Skeletal muscle tissue (tissue), 4 donors: ENCODE results near the gene TNNT3. TPM values are rescaled to one million over a fixed set of nuclear protein-coding genes. Genes with fewer than 3 reads are reported as not detected.
"Not testable (repeated sequence)": the region's sequence is repeated elsewhere in the genome, so short reads cannot be mapped to it uniquely, and the experiment has no call there.

ENCODE experiments used
- H3K27ac ChIP-seq: one replicate; pipeline ENCODE4 v1.7.0; 2013; ENCODE audit warnings: mild to moderate bottlenecking, low read depth, low read length, inconsistent platforms
- H3K27me3 ChIP-seq, 3 donors: one replicate each; pipeline ENCODE4 v1.7.0; 2013; ENCODE audit warnings: low read length in 3 of 3; ENCODE audit not compliant: control insufficient read depth in 3 of 3, insufficient read depth in 3 of 3
- H3K36me3 ChIP-seq, 3 donors: one replicate each; pipeline ENCODE4 v1.7.0; 2013; ENCODE audit warnings: low read length in 3 of 3; ENCODE audit not compliant: control insufficient read depth in 3 of 3, insufficient read depth in 3 of 3
- H3K4me1 ChIP-seq, 3 donors: one replicate each; pipeline ENCODE4 v1.7.0; 2013; ENCODE audit warnings: low read length in 3 of 3, mild to moderate bottlenecking in 3 of 3; ENCODE audit not compliant: control insufficient read depth in 3 of 3, insufficient read depth in 3 of 3
- H3K4me3 ChIP-seq, 3 donors: one replicate each; pipeline ENCODE4 v1.7.0; 2013; ENCODE audit warnings: low read length in 3 of 3
- H3K9ac ChIP-seq, 3 donors: one replicate each; pipeline ENCODE4 v1.7.0; 2013; ENCODE audit warnings: low read length in 3 of 3, mild to moderate bottlenecking in 3 of 3, moderate library complexity in 2 of 3, low read depth in 1 of 3
- H3K9me3 ChIP-seq, 3 donors: one replicate each; pipeline ENCODE4 v1.7.0; 2013; ENCODE audit warnings: low read length in 3 of 3; ENCODE audit not compliant: control insufficient read depth in 3 of 3
- total RNA-seq: library from RNA; depleted of rRNA; stranded (reverse); fragments of >200 nt; gene quantifications from one replicate; pipeline ENCODE4 v1.2.3, GENCODE V29; 2014
- donor health status: Osteomylitis.

The TNNT3 gene
- 4,042 TPM for total RNA-seq

DNA sequence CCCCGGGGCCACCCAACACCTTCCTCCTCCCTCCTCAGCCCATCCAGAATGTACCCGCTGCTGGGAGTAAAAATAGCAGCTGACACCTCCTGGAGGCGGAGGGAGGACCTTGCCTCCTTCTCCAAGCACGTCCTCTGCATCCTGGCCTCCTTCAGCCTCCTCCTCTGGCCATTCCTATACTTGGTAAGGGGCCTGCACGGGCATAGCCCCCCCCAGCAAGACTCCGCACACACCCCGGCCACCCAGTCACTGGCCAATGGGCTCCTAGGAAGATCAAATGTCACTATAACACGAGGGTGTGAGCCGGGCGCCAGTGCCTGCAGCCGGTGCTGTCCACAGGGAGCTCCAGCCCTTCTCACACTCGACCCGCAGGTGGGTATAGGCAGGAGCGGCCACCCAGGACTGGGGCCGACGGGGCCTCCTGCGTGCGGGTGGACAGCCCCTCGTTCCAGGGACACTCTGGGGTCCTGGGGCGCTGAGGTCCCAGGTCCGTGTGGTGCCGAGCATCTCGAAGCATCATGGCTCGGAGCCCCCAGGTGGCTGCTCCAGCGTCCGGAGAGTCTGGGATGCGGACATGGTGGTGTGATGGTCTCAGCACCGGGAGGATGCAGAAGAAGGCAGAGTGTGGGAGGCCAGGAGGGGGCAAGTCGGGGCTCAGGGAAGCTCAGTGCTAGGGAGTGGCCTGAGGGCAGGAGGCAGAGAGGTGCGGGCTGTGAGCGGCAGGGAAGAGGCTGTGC lies at the start of gene TNNT3:
Gene TNNT3, plus strand, starts transcription at position 313 of the 737 bp plus-strand sequence. CDS start 3,172 bp downstream, outside the sequence.
- peak within 1 kb of the TSS; percentile 78 to 89 (median 79) for H3K4me3 ChIP-seq
- H3K27ac ChIP-seq, result peak within 1 kb of the TSS; percentile 95
- H3K36me3 ChIP-seq, result peaks cover 2 to 19% (median 9%) of the 10 kb centered on the region in 3 donors
- H3K9me3 ChIP-seq, result no peaks in the 10 kb centered on the region
- peaks cover 72 to 84% (median 81%) of the 10 kb centered on the region in 3 donors for H3K4me1 ChIP-seq
- peak within 1 kb of the TSS; percentile 95 to 97 (median 96) for H3K9ac ChIP-seq
- H3K27me3 ChIP-seq, result no peaks in the 10 kb centered on the region

DNA sequence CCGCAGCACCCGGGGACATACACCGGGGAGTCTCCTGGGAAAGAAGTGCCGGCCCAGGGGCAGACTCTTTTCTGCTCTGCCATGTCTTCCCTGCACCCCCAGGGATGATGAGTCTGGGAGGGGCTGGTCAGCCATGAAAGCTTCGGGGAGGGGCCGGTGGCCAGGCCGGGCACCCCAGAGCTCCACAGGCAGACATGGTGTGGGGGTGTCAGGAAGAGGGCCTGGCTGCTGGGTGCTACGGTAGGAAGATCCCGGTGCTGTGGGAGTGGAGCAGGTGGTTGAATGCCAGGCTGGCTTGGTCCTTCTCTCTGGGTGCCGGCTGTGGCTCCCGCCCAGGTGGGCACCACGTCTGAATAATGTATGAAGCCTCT lies 49.2 kb upstream of the TNNT3 start:
- Histone ChIP-seq H3K9me3 (no peaks in the 10 kb centered on the region), H3K27ac (peak overlapping the region; percentile 40), H3K4me1 (peaks cover 15 to 56% (median 25%) of the 10 kb centered on the region in 3 donors), H3K4me3 (peak overlapping the region; percentile 61 to 78 (median 66)), H3K9ac (peak overlapping the region; percentile 38 to 76 (median 51)), H3K36me3 (peaks cover 0 to 3% (median 0%) of the 10 kb centered on the region in 3 donors), H3K27me3 (peaks cover 38 to 83% (median 41%) of the 10 kb centered on the region in 3 donors)

DNA sequence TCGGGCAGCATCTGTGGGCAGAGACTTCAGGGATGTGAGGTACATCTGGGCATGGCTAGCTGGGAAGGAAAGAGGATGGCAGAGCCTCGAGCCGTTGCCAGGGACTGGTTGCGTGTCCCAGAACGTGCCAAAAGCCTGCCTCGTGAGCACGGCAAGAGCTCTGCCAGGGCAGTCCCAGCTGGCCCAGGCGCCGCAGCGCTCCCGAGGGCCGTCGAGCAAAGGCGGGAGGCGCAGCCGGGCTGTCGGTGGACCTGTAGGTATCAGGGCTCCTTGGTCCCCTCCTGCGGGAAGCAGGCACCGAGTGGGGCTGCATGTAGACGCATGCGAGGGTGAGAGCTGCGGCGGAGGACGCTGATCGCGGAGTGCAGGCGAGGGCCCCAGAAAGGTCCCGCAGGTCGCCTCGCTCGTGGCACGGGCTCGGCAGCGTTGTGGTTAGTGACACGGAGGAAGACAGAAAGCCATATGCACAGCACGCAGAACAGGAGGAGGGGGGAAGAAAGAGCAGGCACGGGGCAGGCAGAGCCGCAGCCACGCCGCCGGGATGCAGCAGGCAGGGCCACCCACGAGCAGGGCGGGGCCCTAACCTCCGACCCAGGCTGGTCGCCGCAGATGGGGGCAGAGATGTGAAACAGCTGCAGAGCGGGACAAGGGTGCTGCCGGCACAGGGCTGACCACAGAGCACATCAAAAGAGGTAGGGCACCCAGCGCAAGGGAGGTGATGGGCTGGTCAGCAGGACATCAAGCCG lies 48.6 kb upstream of the TNNT3 start:
- H3K9ac ChIP-seq, result peak overlapping the region; percentile 38 to 76 (median 51)
- H3K27ac ChIP-seq, result peak overlapping the region; percentile 40
- no peaks in the 10 kb centered on the region for H3K9me3 ChIP-seq
- H3K4me3 ChIP-seq, result peak overlapping the region; percentile 61 to 78 (median 66)
- peaks cover 40 to 80% (median 41%) of the 10 kb centered on the region in 3 donors for H3K27me3 ChIP-seq
- H3K4me1 ChIP-seq, result peaks cover 12 to 56% (median 24%) of the 10 kb centered on the region in 3 donors
- peaks cover 0 to 3% (median 0%) of the 10 kb centered on the region in 3 donors for H3K36me3 ChIP-seq

DNA sequence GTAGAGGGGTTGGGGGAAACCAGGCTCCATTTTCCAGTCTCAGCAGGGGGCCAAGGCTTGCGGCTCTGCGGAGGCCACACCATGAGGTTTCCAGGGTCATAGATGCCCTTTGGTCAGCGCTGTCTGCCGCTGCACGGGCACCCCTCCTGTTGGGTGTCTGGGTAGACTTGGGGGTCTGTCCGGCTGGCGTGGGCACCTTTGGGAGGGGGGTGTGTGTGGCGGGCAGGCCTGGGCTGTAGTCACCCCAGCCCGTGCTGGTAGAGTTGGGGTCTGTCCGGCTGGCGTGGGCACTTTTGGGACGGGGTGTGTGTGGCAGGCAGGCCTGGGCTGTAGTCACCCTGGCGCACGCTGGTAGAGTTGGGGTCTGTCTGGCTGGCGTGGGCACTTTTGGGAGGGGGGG lies 48.0 kb upstream of the TNNT3 start:
- Histone ChIP-seq H3K27ac (peak overlapping the region; percentile 40), H3K4me1 (peaks cover 18 to 60% (median 29%) of the 10 kb centered on the region in 3 donors), H3K9me3 (no peaks in the 10 kb centered on the region), H3K27me3 (peaks cover 40 to 80% (median 44%) of the 10 kb centered on the region in 3 donors), H3K9ac (peak overlapping the region; percentile 6 to 76 (median 43)), H3K4me3 (peak overlapping the region; percentile 61 to 78 (median 66)), H3K36me3 (peaks cover 0 to 3% (median 0%) of the 10 kb centered on the region in 3 donors)

DNA sequence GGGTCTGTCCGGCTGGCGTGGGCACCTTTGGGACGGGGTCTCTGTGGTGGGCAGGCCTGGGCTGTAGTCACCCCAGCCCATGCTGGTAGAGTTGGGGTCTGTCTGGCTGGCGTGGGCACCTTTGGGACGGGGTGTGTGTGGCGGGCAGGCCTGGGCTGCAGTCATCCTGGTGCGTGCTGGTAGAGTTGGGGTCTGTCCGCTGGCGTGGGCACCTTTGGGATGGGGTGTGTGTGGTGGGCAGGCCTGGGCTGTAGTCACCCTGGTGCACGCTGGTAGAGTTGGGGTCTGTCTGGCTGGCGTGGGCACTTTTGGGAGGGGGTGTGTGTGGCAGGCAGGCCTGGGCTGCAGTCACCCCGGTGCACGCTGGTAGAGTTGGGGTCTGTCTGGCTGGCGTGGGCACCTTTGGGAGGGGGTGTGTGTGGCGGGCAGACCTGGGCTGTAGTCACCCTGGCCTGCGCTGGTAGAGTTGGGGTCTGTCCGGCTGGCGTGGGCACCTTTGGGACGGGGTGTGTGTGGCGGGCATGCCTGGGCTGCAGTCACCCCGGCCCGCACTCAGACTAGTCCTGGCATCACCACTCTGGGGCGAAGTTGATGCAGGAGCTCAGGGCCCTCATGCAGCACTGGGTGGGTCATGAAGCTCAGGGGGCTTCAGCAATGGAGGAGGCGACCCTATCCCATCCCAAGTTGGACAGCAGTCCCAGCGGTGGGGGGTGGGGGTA lies 47.1 kb upstream of the TNNT3 start:
- Histone ChIP-seq H3K27ac (peak overlapping the region; percentile 25), H3K4me3 (peak overlapping the region; percentile 52 to 78 (median 61)), H3K9ac (peak overlapping the region in 2 of 3 donors; percentile 6 to 76), H3K36me3 (peaks cover 0 to 3% (median 0%) of the 10 kb centered on the region in 3 donors), H3K9me3 (no peaks in the 10 kb centered on the region), H3K4me1 (peaks cover 23 to 67% (median 34%) of the 10 kb centered on the region in 3 donors), H3K27me3 (peaks cover 40 to 78% (median 44%) of the 10 kb centered on the region in 3 donors)

DNA sequence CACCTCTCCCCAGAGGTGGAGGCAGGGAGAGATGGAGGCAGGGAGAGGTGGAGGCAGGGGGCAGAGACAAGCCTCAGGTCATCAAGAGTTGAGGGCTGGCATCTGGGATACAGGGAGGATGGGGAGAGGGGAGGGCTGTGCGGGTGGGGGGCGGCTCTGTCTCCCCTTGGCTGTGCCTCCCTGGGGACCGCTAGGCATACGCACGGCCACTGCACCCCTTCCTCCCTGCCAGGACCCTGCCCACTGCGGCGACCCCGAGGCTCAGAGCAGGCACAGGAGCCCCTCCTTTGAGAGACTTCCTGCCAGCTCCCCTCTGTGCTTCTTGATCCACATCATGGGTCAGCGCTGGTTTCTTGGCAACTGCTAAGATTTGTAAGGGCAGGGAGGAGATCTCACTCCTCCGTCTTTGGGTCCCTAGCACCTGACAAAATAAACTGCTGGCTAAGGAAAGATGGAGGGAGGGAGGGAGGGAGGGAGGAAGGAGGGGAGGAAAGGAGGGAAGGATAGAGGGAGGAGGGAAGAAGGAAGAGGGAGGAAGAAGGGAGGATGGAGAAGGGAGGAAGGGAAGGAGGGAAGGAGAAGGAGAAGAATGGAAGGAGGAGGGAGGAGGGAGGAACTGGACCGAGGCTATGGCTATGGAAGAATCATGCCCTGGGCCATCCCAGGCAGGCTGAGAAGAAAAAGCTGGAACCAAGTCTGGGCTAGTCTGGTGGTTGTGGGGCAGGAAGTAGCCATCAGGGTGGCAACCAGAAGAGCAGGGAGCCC lies 46.3 kb upstream of the TNNT3 start:
- peaks cover 0 to 3% (median 0%) of the 10 kb centered on the region in 3 donors for H3K36me3 ChIP-seq
- H3K4me1 ChIP-seq, result peaks cover 26 to 69% (median 37%) of the 10 kb centered on the region in 3 donors
- peak overlapping the region; percentile 36 for H3K27ac ChIP-seq
- peaks cover 40 to 72% (median 44%) of the 10 kb centered on the region in 3 donors for H3K27me3 ChIP-seq
- peak overlapping the region; percentile 22 to 78 (median 61) for H3K4me3 ChIP-seq
- H3K9me3 ChIP-seq, result no peaks in the 10 kb centered on the region
- peak overlapping the region in 1 of 3 donors; percentile 76 for H3K9ac ChIP-seq

DNA sequence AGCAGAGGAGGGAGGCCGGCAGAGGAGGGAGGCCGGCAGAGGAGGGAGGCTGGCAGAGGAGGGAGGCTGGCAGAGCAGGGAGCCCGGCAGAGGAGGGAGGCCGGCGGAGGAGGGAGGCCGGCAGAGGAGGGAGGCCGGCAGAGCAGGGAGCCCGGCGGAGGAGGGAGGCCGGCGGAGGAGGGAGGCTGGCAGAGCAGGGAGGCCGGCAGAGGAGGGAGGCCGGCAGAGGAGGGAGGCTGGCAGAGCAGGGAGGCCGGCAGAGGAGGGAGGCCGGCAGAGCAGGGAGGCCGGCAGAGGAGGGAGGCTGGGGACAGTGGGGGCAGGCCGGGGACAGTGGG lies 45.7 kb upstream of the TNNT3 start:
- not testable (repeated sequence) for H3K4me3 ChIP-seq, H3K9me3 ChIP-seq, H3K36me3 ChIP-seq
- H3K27ac ChIP-seq, result peak overlapping the region; percentile 36
- peaks cover 24 to 65% (median 31%) of the 10 kb centered on the region in 3 donors for H3K4me1 ChIP-seq
- H3K9ac ChIP-seq, result peak overlapping the region in 1 of 3 donors; percentile 54
- H3K27me3 ChIP-seq, result peaks cover 39 to 66% (median 40%) of the 10 kb centered on the region in 3 donors

DNA sequence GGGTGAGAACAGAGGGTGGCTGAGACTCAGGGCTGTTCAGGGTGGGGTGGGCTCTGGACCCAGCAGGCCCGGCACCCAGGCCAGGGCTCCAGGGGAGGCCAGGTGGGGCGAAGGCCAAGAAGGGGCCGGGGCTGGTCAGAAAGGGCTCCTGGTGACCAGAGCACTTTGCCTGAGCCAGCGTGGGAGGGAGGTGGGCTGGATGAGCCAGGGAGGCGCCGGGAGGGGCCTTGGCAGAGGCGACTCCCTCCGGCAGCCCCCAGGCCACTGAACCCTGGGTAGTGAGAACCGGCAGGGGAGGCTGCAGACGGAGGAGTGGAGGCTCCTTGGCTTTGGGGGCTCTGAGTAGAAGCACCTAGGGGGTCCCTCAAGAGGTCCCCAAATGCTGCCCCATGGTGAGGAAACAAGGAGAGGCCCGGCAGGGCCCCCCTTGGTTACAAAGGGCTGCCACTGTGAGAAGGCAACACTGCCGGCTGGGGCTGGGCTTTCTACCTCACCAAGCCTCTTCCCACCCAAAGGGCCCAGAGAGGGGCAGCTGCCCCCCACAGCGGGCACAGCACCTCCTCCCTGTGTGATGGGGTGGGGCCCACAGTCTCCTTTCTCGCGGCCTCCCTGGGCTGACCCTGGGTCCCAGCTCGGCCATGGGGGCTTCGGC lies 44.9 kb upstream of the TNNT3 start:
- not testable (repeated sequence) for H3K36me3 ChIP-seq, H3K9ac ChIP-seq, H3K9me3 ChIP-seq
- peak overlapping the region in 1 of 3 donors; percentile 14 for H3K4me3 ChIP-seq
- peaks cover 27 to 64% (median 29%) of the 10 kb centered on the region in 3 donors for H3K4me1 ChIP-seq
- peak overlapping the region; percentile 36 for H3K27ac ChIP-seq
- peaks cover 32 to 58% (median 33%) of the 10 kb centered on the region in 3 donors for H3K27me3 ChIP-seq
